Endothelial cell of umbilical vein (primary cell): Measurements from ENCODE around the gene FAS. TPM values are rescaled to one million over a fixed set of nuclear protein-coding genes. Genes with fewer than 3 reads are reported as not detected.

Experiments
- BruUV-seq: library from RNA; stranded (reverse); fragments of 400-500 nt; replicated peaks from 2 replicates; lab custom pipeline; 2021; lab: Mats Ljungman, UMichigan
- CTCF ChIA-PET: fragments of 300-600, 350-600 bp; sonication (Branson Sonifier 250); formaldehyde crosslinking; loops from one replicate; lab custom pipeline; 2021; ENCODE audit warnings: antibody characterized with exemption, inconsistent platforms; lab: Charles Lee
- POLR2A ChIA-PET: fragments of 300-600, 350-600 bp; sonication (Branson Sonifier 250); formaldehyde crosslinking; loops from one replicate; lab custom pipeline; 2021; ENCODE audit warnings: antibody characterized with exemption, inconsistent platforms; lab: Charles Lee
- DNase-seq: peaks from one replicate; pipeline ENCODE4 v3.0.0-alpha.2; 2011; ENCODE audit warnings: low read depth, low spot score
- FAIRE-seq: peaks from 2 replicates; lab custom pipeline; 2011; peaks lifted over from hg19 to GRCh38; lab: Jason Lieb, UNC
- H2AFZ ChIP-seq: 2 replicates; pipeline ENCODE4 v1.6.0; 2012; ENCODE audit warnings: low read depth, low read length, control low read depth, inconsistent platforms
- H3K27ac ChIP-seq: 2 replicates; pipeline ENCODE4 v1.5.1; 2011; ENCODE audit warnings: low read depth, mild to moderate bottlenecking, control low read depth, low read length, moderate library complexity; ENCODE audit not compliant: insufficient read depth
- H3K27me3 ChIP-seq, 2 experiments: 2 replicates each; pipeline versions ENCODE4 v1.6.0 to v1.6.1; 2011; ENCODE audit warnings: low read length in 2 of 2, mixed read lengths in 1 of 2; ENCODE audit not compliant: control insufficient read depth in 2 of 2, insufficient read depth in 2 of 2
- H3K36me3 ChIP-seq, 2 experiments: 2 replicates in 1 of 2; 3 replicates in 1 of 2; pipeline ENCODE4 v1.5.1; 2011; ENCODE audit warnings: low read length in 2 of 2, mild to moderate bottlenecking in 1 of 2, moderate library complexity in 1 of 2; ENCODE audit not compliant: control insufficient read depth in 2 of 2, insufficient read depth in 2 of 2; ENCODE audit errors: extremely low read depth in 1 of 2
- H3K4me1 ChIP-seq: 3 replicates; pipeline ENCODE4 v1.5.1; 2011; ENCODE audit warnings: mild to moderate bottlenecking, low read length; ENCODE audit not compliant: control insufficient read depth, insufficient read depth; ENCODE audit errors: extremely low read depth
- H3K4me2 ChIP-seq: 2 replicates; pipeline ENCODE4 v1.6.1; 2011; ENCODE audit warnings: low read length, control low read depth, mixed read lengths; ENCODE audit not compliant: insufficient read depth
- H3K4me3 ChIP-seq, 3 experiments: fragments of 200-600 bp in 1 of 3; sonication (generic), shearing (Covaris generic) in 1 of 3; replicated peaks in 1 of 3; 2 replicates each; pipeline ENCODE4 v1.5.1; 2011 to 2016; ENCODE audit warnings: control low read depth in 3 of 3, low read length in 3 of 3, mild to moderate bottlenecking in 2 of 3, inconsistent platforms in 1 of 3, low read depth in 1 of 3, moderate library complexity in 1 of 3; ENCODE audit not compliant: insufficient read depth in 1 of 3
- H3K79me2 ChIP-seq: 2 replicates; pipeline ENCODE4 v1.6.0; 2012; ENCODE audit warnings: low read length, inconsistent platforms; ENCODE audit not compliant: control insufficient read depth, insufficient read depth
- H3K9ac ChIP-seq: replicated peaks from 2 replicates; pipeline ENCODE3; 2011; ENCODE audit warnings: low read length, control low read depth; ENCODE audit not compliant: insufficient read depth; ENCODE audit errors: extremely low read depth
- H3K9me1 ChIP-seq: replicated peaks from 3 replicates; pipeline ENCODE4 v1.6.0; 2011; ENCODE audit warnings: mild to moderate bottlenecking, low read length; ENCODE audit not compliant: control insufficient read depth, insufficient read depth; ENCODE audit errors: extremely low read depth
- H3K9me3 ChIP-seq: replicated peaks from 2 replicates; pipeline ENCODE4 v1.5.1; 2012; ENCODE audit warnings: low read length, inconsistent platforms; ENCODE audit not compliant: control insufficient read depth, insufficient read depth
- H4K20me1 ChIP-seq: replicated peaks from 2 replicates; pipeline ENCODE3; 2011; ENCODE audit warnings: mild to moderate bottlenecking, low read length; ENCODE audit not compliant: control insufficient read depth, insufficient read depth; ENCODE audit errors: extremely low read depth
- CTCF ChIP-seq, 2 donors: IDR thresholded peaks; 1 replicate in 1 of 2; 2 replicates in 1 of 2; pipeline ENCODE4 v1.5.1; 2011; ENCODE audit warnings: low read length in 2 of 2, mild to moderate bottlenecking in 2 of 2, moderate library complexity in 2 of 2, control low read depth in 1 of 2, inconsistent platforms in 1 of 2, low read depth in 1 of 2; ENCODE audit not compliant: insufficient read depth in 1 of 2; ENCODE audit errors: extremely low read depth in 1 of 2
- EZH2 ChIP-seq: IDR thresholded peaks from 2 replicates; pipeline ENCODE4 v1.6.1; 2012; ENCODE audit warnings: borderline replicate concordance, low read depth, mild to moderate bottlenecking, moderate library complexity, low read length, inconsistent platforms; ENCODE audit not compliant: severe bottlenecking
- FOS ChIP-seq: IDR thresholded peaks from 2 replicates; pipeline ENCODE4 v1.6.1; 2011; ENCODE audit warnings: mild to moderate bottlenecking, low read length, moderate library complexity, borderline replicate concordance; ENCODE audit not compliant: insufficient read depth
- GATA2 ChIP-seq: IDR thresholded peaks from 2 replicates; pipeline ENCODE4 v1.7.0; 2011; ENCODE audit warnings: low read depth, mild to moderate bottlenecking, moderate library complexity, mixed read lengths, low read length; ENCODE audit not compliant: insufficient read length, insufficient read depth
- JUN ChIP-seq: IDR thresholded peaks from 2 replicates; pipeline ENCODE4 v1.6.1; 2011; ENCODE audit warnings: borderline replicate concordance, low read depth; ENCODE audit not compliant: insufficient read length, insufficient read depth
- MAX ChIP-seq: IDR thresholded peaks from 2 replicates; pipeline ENCODE4 v1.6.1; 2011; ENCODE audit not compliant: insufficient read depth, insufficient read length
- MYC ChIP-seq: IDR thresholded peaks from one replicate; pipeline ENCODE4 v1.6.1; 2011; ENCODE audit warnings: mild to moderate bottlenecking, low read depth, low read length
- POLR2A ChIP-seq: IDR thresholded peaks from 2 replicates; pipeline ENCODE4 v1.6.1; 2012; ENCODE audit warnings: low read depth, mild to moderate bottlenecking, control low read depth, low read length
- POLR2AphosphoS5 ChIP-seq: IDR thresholded peaks from 2 replicates; pipeline ENCODE4 v1.6.1; 2012; ENCODE audit warnings: low read depth, mild to moderate bottlenecking, control low read depth, low read length, moderate library complexity; ENCODE audit not compliant: insufficient read depth
- dilution Hi-C: fragments of 300-500 bp; cut with MboI; formaldehyde crosslinking; loops from one replicate; pipeline ENCODE4 v1.15.0; 2019; ENCODE audit warnings: low sequenced_read_pairs; ENCODE audit not compliant: extremely low pct_ligation_motif_present
- intact Hi-C: fragments of 100-400 bp; cut with micrococcal nuclease; formaldehyde crosslinking; loops from one replicate; pipeline ENCODE4 v1.10.0; 2022
- polyA plus RNA-seq, 4 experiments: library from polyadenylated mRNA; depleted of rRNA in 3 of 4; stranded (reverse) in 3 of 4; unstranded in 1 of 4; fragments of >200 nt; gene quantifications; 2 replicates each; pipeline versions ENCODE4 v1.2.1 to v1.2.3, GENCODE V29; 2011 to 2012; ENCODE audit warnings: missing spikeins in 1 of 4
- total RNA-seq: library from RNA; stranded (reverse); gene quantifications from 2 replicates; pipeline ENCODE4 v1.2.3, GENCODE V29; 2021

Gene FAS
- total and polyA plus RNA-seq, 2 donors (not counting 3 experiments of a cell fraction or from before 2014, with no cell fraction given): 2.0 to 6.1 TPM

- Histone ChIP-seq H3K4me1 (no peaks in the 10 kb centered on the region), H3K9me3 (no peaks in the 10 kb centered on the region), H2AFZ (no peak overlapping the region), H4K20me1 (no peaks in the 10 kb centered on the region), H3K4me2 (no peak overlapping the region), H3K9me1 (no peaks in the 10 kb centered on the region), H3K36me3 (no peaks in the 10 kb centered on the region), H3K79me2 (no peaks in the 10 kb centered on the region), H3K9ac (no peak overlapping the region), H3K4me3 (no peak overlapping the region), H3K27ac (no peak overlapping the region), H3K27me3 (peaks cover 0 to 4% of the 10 kb centered on the region in 2 experiments)
- ChIA-PET POLR2A (no interaction called here), CTCF (interaction anchor here (1.2 to 4.5 kb wide), 6 partner anchors 9 to 379 kb away, joined by 4 to 25 read pairs (median 12); no protein-coding TSS in a partner anchor)
- BruUV-seq: no TSS peak
- DNase-seq (no peak), FAIRE-seq (no peak)
- dilution Hi-C loops (no loop called here), intact Hi-C loops (no loop called here)
- no peak for TF ChIP-seq EZH2
- TF ChIP-seq MAX: no peak
- no peak for TF ChIP-seq GATA2
- no peak for TF ChIP-seq JUN
- no peak for TF ChIP-seq MYC
- TF ChIP-seq POLR2AphosphoS5: no peak
- TF ChIP-seq POLR2A: no peak
- no peak for TF ChIP-seq FOS
- no peak for TF ChIP-seq CTCF (IDR thresholded peaks at IDR 0.05; ENCODE audit: extremely low read depth in 1 of 2, insufficient read depth in 1 of 2, low read depth in 1 of 2, low read length in 2 of 2)
These were observed 46.8 kb upstream of the FAS start for GRCh38 chr10:88943778-88944177.
